WI38 (cell line): Measurements from ENCODE around the gene FAM53B.

ENCODE experiments used
- H3K4me3 ChIP-seq: 2 replicates; pipeline ENCODE4 v1.5.1; 2011; ENCODE audit warnings: low read depth, mild to moderate bottlenecking, control low read depth, low read length
- TF ChIP-seq, protein P1 (sequence below): IDR thresholded peaks from 2 replicates; pipeline ENCODE4 v1.5.1; 2012; ENCODE audit warnings: low read depth, mild to moderate bottlenecking, control low read depth, low read length

Gene FAM53B

DNA sequence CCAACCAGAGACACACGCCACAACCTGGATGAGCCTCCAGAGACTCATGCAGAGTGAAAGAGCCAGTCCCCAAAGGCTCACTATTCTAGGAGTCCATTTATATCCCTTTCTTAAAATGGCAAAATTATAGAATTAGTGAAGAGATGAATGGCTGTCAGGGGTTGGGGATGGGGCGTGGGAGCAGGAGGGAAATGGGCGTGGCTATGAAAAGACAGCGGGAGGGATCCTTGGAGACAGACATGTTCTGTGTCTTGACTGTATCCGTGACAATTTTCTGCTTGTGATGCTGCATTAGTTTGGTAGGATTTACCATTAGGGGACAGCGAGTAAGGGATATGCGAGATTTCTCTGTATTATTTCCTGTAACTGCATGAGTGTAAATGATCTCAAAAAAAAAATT lies 33.0 kb downstream of the FAM53B start:
- H3K4me3 ChIP-seq: no peak overlapping the region
- TF ChIP-seq, protein P1, sequence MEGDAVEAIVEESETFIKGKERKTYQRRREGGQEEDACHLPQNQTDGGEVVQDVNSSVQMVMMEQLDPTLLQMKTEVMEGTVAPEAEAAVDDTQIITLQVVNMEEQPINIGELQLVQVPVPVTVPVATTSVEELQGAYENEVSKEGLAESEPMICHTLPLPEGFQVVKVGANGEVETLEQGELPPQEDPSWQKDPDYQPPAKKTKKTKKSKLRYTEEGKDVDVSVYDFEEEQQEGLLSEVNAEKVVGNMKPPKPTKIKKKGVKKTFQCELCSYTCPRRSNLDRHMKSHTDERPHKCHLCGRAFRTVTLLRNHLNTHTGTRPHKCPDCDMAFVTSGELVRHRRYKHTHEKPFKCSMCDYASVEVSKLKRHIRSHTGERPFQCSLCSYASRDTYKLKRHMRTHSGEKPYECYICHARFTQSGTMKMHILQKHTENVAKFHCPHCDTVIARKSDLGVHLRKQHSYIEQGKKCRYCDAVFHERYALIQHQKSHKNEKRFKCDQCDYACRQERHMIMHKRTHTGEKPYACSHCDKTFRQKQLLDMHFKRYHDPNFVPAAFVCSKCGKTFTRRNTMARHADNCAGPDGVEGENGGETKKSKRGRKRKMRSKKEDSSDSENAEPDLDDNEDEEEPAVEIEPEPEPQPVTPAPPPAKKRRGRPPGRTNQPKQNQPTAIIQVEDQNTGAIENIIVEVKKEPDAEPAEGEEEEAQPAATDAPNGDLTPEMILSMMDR: no peak

DNA sequence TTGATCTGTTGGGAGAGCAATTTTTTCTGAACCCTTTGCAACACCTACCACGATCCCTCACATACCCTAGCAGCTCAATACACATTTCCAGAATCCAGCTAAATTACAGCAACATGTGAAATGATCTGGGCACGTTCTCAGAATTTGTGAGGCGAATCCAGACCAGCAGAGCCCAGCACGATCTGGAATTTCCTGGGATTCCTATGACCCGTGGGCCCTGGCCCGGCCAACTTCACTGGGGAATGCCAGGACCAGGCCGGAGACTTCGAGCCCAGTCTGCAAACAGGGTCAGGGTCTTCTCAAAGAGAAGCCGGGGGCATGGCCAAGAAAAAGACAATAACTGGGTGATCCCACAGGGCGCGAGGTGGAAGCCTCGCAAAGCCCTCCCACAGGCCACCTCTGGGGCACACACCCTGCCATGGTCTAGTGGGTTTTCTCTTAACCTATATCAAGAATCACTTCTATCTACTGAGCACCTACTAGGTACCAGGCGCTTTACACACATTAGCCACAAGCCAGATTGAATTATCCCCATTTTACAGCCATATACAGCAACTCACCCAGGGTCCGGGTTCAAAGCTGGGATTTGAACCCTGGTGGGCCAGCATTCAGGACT lies 33.8 kb downstream of the FAM53B start:
- no peak overlapping the region for H3K4me3 ChIP-seq
- TF ChIP-seq, protein P1: no peak

- no peak overlapping the region for H3K4me3 ChIP-seq
- TF ChIP-seq, protein P1: no peak
Measured at GRCh38 chr10:124709861-124710260, 34.3 kb downstream of the FAM53B start.

- H3K4me3 ChIP-seq: no peak overlapping the region
- TF ChIP-seq, protein P1: no peak
Measured at GRCh38 chr10:124708922-124709520, 35.2 kb downstream of the FAM53B start.

- TF ChIP-seq, protein P1: no peak
- H3K4me3 ChIP-seq: no peak overlapping the region
Measured at GRCh38 chr10:124708246-124708779, 35.9 kb downstream of the FAM53B start.

DNA sequence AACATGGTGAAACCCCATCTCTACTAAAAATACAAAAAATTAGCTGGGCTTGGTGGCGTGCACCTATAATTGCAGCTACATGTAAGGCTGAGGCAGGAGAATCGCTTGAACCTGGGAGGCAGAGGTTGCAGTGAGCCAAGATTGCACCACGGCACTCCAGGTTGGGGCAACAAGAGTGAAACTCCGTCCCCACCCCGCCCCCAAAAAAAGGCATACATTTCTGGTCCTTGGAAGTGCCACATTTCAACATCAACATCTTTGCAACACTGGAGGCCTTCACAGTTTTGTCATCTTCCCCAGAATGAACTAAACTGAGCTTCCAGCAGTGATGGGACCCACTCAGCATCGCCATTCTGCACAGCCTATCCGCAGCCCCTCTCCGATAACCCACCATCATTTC lies 36.6 kb downstream of the FAM53B start:
- TF ChIP-seq, protein P1: no peak
- no peak overlapping the region for H3K4me3 ChIP-seq

DNA sequence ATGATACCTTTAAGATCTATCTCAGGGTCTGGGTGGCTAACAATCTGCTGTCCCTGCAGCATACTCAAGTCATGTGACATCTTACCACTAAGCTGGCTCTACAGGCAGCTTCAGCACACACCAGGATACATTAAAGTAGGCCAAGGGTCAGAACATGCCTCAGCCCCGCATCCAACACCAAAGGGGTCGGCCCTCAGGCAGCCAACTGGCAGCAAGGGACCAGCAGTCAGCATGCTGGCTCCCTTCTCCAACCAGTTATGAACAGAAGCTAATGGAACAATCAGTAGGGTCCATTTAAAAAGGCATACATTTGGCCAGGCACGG lies 37.1 kb downstream of the FAM53B start:
- TF ChIP-seq, protein P1: no peak
- no peak overlapping the region for H3K4me3 ChIP-seq
